ENCODE results near the gene IDH2. TPM values are rescaled to one million over a fixed set of nuclear protein-coding genes. Genes with fewer than 3 reads are reported as not detected.

Gene IDH2
- polyA plus RNA-seq, 4 donors: 26.8 to 285 (median 95.8) TPM

DNA sequence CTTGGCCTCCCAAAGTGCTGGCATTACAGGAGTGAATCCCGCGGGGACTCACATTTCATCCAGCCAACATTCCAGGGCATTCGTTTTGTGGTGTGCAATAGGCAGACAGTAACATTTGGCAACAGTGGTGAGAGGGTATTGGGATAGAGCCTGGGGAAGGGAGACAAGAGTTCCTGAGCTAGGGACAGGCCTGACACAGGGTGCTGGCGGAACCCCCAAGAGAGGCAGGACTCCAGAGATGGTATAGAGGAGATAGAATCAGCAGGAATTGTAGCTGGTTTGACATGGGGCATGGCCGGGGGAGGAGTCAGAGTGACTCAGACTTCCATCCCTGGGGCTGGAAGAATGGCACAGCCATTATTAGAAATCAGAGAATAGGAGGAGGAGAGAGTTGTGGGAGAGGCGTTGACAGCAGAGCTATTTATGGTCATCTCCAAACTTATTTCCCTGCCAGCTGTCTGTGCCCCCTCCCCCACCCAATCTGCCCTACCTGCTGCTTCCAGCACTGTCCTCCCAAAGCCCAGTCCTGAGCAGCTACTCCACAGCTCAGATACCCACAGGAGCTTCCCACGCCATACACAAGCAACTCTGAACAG lies 4.4 kb upstream of the IDH2 start:
- no peak overlapping the region for H3K4me3 ChIP-seq (ENCODE audit: low read depth in 1 of 3, low read length in 3 of 3)
- no peaks in the 10 kb centered on the region for H3K36me3 ChIP-seq (ENCODE audit: control insufficient read depth in 3 of 3, insufficient read depth in 2 of 3, low read depth in 1 of 3, low read length in 3 of 3)
- WGBS, 3 donors: 56 to 66% (median 59%) methylated on average over 7 of the region's 7 CpGs
- peaks cover 0 to 11% (median 6%) of the 10 kb centered on the region in 3 donors for H3K4me1 ChIP-seq (ENCODE audit: control insufficient read depth in 3 of 3, insufficient read depth in 2 of 3, low read depth in 1 of 3, low read length in 2 of 3)
- FAIRE-seq (no peak), DNase-seq (peak in 1 of 2 donors; percentile 54)
- H3K27ac ChIP-seq (ENCODE audit: low read depth in 1 of 3, low read length in 2 of 3): no peak overlapping the region
- no peaks in the 10 kb centered on the region for H3K27me3 ChIP-seq (ENCODE audit: control insufficient read depth in 3 of 3, insufficient read depth in 3 of 3, low read length in 3 of 3)
- H3K9me3 ChIP-seq (ENCODE audit: control insufficient read depth in 2 of 2, insufficient read depth in 1 of 2, low read depth in 1 of 2, low read length in 1 of 2): no peaks in the 10 kb centered on the region

GRCh38 chr15:90105521-90105920 lies 3.3 kb upstream of the IDH2 start:
- H3K27me3 ChIP-seq (ENCODE audit: control insufficient read depth in 3 of 3, insufficient read depth in 3 of 3, low read length in 3 of 3): no peaks in the 10 kb centered on the region
- H3K27ac ChIP-seq (ENCODE audit: low read depth in 1 of 3, low read length in 2 of 3): no peak overlapping the region
- H3K9me3 ChIP-seq (ENCODE audit: control insufficient read depth in 2 of 2, insufficient read depth in 1 of 2, low read depth in 1 of 2, low read length in 1 of 2): no peaks in the 10 kb centered on the region
- no peak for FAIRE-seq
- H3K36me3 ChIP-seq (ENCODE audit: control insufficient read depth in 3 of 3, insufficient read depth in 2 of 3, low read depth in 1 of 3, low read length in 3 of 3): peaks cover 0 to 2% (median 0%) of the 10 kb centered on the region in 3 donors
- H3K4me1 ChIP-seq (ENCODE audit: control insufficient read depth in 3 of 3, insufficient read depth in 2 of 3, low read depth in 1 of 3, low read length in 2 of 3): peaks cover under 1 to 22% (median 12%) of the 10 kb centered on the region in 3 donors
- DNase-seq: no peak
- no peak overlapping the region for H3K4me3 ChIP-seq (ENCODE audit: low read depth in 1 of 3, low read length in 3 of 3)
- WGBS, 3 donors: 86 to 92% (median 87%) methylated on average over 7 of the region's 7 CpGs

- no peaks in the 10 kb centered on the region for H3K27me3 ChIP-seq (ENCODE audit: control insufficient read depth in 3 of 3, insufficient read depth in 3 of 3, low read length in 3 of 3)
- H3K9me3 ChIP-seq (ENCODE audit: control insufficient read depth in 2 of 2, insufficient read depth in 1 of 2, low read depth in 1 of 2, low read length in 1 of 2): no peaks in the 10 kb centered on the region
- H3K4me1 ChIP-seq (ENCODE audit: control insufficient read depth in 3 of 3, insufficient read depth in 2 of 3, low read depth in 1 of 3, low read length in 2 of 3): peaks cover 2 to 27% (median 16%) of the 10 kb centered on the region in 3 donors
- peaks cover 0 to 7% (median 0%) of the 10 kb centered on the region in 3 donors for H3K36me3 ChIP-seq (ENCODE audit: control insufficient read depth in 3 of 3, insufficient read depth in 2 of 3, low read depth in 1 of 3, low read length in 3 of 3)
- DNase-seq (no peak), FAIRE-seq (no peak)
- no peak overlapping the region for H3K4me3 ChIP-seq (ENCODE audit: low read depth in 1 of 3, low read length in 3 of 3)
- 23 to 62% (median 56%) methylated on average over 4 of the region's 4 CpGs for WGBS, 3 donors
- H3K27ac ChIP-seq (ENCODE audit: low read depth in 1 of 3, low read length in 2 of 3): peak overlapping the region in 1 of 3 donors; percentile 27
These were observed 2.3 kb upstream of the IDH2 start for GRCh38 chr15:90104551-90104950.

DNA sequence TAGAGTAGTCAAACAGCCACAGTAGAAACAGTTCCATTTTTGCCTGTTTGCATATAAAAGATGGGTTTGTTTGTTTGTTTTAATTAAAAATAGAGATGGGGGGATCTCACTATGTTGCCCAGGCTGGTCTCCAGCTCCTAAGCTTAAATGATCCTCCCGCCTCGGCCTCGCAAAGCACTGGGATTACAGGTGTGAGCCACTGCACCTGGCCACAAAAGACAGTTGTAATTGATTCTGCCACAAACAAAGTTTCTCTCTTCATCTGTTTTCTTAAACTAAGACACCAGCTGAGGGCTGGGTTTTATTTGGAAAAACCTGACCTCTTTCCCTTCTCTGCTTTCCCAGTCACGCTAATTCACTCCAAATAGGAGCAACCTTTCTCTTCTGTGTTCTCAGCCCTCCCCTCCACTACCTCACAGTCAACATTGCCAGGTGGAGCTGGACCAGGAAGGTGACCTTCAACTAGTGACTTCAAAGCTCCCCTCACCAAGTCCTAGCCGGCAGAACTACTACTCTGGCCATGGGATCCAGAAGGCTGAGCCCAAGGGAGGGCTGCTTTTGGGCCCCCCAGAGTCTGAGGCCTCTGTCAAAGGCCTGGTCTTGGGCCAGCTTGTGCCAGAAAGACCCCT lies 1.5 kb upstream of the IDH2 start:
- peaks cover 2 to 27% (median 17%) of the 10 kb centered on the region in 3 donors for H3K4me1 ChIP-seq (ENCODE audit: control insufficient read depth in 3 of 3, insufficient read depth in 2 of 3, low read depth in 1 of 3, low read length in 2 of 3)
- no peak for FAIRE-seq
- no peak overlapping the region for H3K4me3 ChIP-seq (ENCODE audit: low read depth in 1 of 3, low read length in 3 of 3)

DNA sequence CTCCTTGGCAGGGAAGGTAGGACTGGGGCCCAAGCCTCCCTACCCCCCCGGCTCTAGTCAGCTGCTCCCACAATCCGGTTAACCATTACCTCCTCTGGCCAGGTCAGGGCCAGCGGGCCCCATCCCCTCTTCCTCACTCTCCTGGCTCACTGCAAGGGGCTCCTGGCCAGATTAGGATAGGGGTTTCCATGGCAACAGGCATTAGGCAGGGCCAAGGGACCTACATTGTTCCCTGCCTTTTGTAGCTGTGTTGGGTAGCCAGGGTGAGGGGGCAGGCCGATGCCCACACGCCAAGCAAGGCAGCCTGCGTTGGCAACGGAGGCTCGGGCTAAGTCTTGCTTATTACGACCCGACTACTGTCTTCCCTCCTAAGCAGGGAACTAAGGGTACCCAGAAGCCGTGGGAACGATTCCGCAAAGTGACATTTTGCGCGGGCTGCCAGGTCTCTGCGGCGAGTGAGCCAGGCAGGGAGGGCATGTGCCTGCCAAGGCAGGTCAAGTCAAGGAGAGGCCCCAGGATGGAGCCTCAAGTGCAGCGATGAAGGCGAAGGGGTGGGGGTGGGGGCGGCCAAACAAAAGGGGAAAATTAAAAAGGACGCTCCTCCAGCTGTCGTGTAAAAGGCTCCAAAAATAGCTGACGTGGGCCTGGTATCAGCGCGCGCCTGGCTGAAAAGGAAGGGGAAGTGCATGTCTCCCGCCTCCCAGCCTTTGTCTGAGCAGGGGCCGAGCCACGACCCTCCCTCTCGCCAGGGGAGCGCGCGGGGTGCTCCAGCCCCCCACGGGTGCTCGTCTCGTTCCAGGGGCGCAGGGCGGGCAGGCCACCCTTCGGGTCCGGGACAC lies 919 bp downstream of the IDH2 start:
- Histone ChIP-seq H3K4me1 (ENCODE audit: control insufficient read depth in 3 of 3, insufficient read depth in 2 of 3, low read depth in 1 of 3, low read length in 2 of 3) (peaks cover 6 to 33% (median 19%) of the 10 kb centered on the region in 3 donors), H3K36me3 (ENCODE audit: control insufficient read depth in 3 of 3, insufficient read depth in 2 of 3, low read depth in 1 of 3, low read length in 3 of 3) (peaks cover 0 to 10% (median 0%) of the 10 kb centered on the region in 3 donors), H3K9me3 (ENCODE audit: control insufficient read depth in 2 of 2, insufficient read depth in 1 of 2, low read depth in 1 of 2, low read length in 1 of 2) (no peaks in the 10 kb centered on the region), H3K27me3 (ENCODE audit: control insufficient read depth in 3 of 3, insufficient read depth in 3 of 3, low read length in 3 of 3) (no peaks in the 10 kb centered on the region), H3K27ac (ENCODE audit: low read depth in 1 of 3, low read length in 2 of 3) (peak overlapping the region; percentile 76 to 95 (median 93)), H3K4me3 (ENCODE audit: low read depth in 1 of 3, low read length in 3 of 3) (peak overlapping the region; percentile 72 to 94 (median 82))
- FAIRE-seq (no peak), DNase-seq (peak in 1 of 2 donors; percentile 56)
- 1 to 6% (median 3%) methylated on average over 36 to 40 of the region's 40 CpGs for WGBS, 3 donors

More for the DNA sequence above, 1.5 kb upstream of the IDH2 start:
- no peaks in the 10 kb centered on the region for H3K9me3 ChIP-seq (ENCODE audit: control insufficient read depth in 2 of 2, insufficient read depth in 1 of 2, low read depth in 1 of 2, low read length in 1 of 2)
- peaks cover 0 to 10% (median 0%) of the 10 kb centered on the region in 3 donors for H3K36me3 ChIP-seq (ENCODE audit: control insufficient read depth in 3 of 3, insufficient read depth in 2 of 3, low read depth in 1 of 3, low read length in 3 of 3)
- H3K27me3 ChIP-seq (ENCODE audit: control insufficient read depth in 3 of 3, insufficient read depth in 3 of 3, low read length in 3 of 3): no peaks in the 10 kb centered on the region
- H3K27ac ChIP-seq (ENCODE audit: low read depth in 1 of 3, low read length in 2 of 3): peak overlapping the region in 1 of 3 donors; percentile 27
- DNase-seq: peak; percentile 33 to 50
- WGBS, 3 donors: 41 to 72% (median 62%) methylated on average over 5 of the region's 5 CpGs

GRCh38 chr15:90099868-90100831 lies 2.1 kb downstream of the IDH2 start:
- DNase-seq: peak; percentile 32 to 77
- H3K36me3 ChIP-seq (ENCODE audit: control insufficient read depth in 3 of 3, insufficient read depth in 2 of 3, low read depth in 1 of 3, low read length in 3 of 3): peaks cover 0 to 14% (median 0%) of the 10 kb centered on the region in 3 donors
- WGBS, 3 donors: 17 to 52% (median 22%) methylated on average over 11 of the region's 11 CpGs
- no peak overlapping the region for H3K4me3 ChIP-seq (ENCODE audit: low read depth in 1 of 3, low read length in 3 of 3)
- H3K27ac ChIP-seq (ENCODE audit: low read depth in 1 of 3, low read length in 2 of 3): peak overlapping the region in 2 of 3 donors; percentile 72 to 95
- peaks cover 6 to 37% (median 20%) of the 10 kb centered on the region in 3 donors for H3K4me1 ChIP-seq (ENCODE audit: control insufficient read depth in 3 of 3, insufficient read depth in 2 of 3, low read depth in 1 of 3, low read length in 2 of 3)
- no peak for FAIRE-seq
- no peaks in the 10 kb centered on the region for H3K9me3 ChIP-seq (ENCODE audit: control insufficient read depth in 2 of 2, insufficient read depth in 1 of 2, low read depth in 1 of 2, low read length in 1 of 2)
- no peaks in the 10 kb centered on the region for H3K27me3 ChIP-seq (ENCODE audit: control insufficient read depth in 3 of 3, insufficient read depth in 3 of 3, low read length in 3 of 3)

DNA sequence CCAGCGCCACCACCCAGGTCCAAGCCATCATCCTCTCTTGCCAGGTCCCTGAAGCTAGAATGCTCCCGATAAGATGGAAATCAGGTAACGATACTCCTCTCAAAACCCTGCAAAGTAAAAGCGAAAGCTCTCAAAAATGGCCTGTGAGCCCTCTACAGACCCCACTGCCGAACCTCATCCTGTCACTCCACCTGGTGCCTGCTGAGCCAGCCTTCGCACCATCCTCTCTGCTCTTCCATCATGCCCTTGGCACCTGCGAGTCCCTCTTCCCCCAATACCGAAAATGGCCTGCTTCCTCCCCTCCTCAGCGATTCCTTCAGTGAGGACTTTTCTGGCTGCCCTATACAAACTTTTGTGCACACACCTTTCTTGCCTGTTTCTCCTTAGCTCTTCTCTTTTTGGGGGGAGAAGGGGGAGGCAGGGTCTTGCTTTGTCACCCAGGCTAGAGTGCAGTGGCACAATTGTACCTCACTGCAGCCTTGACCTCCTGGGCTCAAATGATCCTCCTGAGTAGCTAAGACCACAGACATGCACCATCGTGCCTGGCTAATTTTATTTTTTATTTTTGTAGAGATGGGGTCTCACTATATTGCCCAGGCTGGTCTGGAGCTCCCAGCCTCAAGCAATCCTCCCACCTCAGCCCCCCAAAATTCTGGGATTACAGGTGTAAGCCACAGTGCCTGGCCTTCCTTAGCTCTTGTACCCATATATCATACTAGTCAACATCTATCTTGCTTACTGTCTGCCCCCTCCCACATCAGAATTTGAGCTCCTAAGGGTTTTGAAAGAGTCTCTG lies 3.0 kb downstream of the IDH2 start:
- Histone ChIP-seq H3K27ac (ENCODE audit: low read depth in 1 of 3, low read length in 2 of 3) (peak overlapping the region in 2 of 3 donors; percentile 57 to 95), H3K27me3 (ENCODE audit: control insufficient read depth in 3 of 3, insufficient read depth in 3 of 3, low read length in 3 of 3) (no peaks in the 10 kb centered on the region), H3K4me1 (ENCODE audit: control insufficient read depth in 3 of 3, insufficient read depth in 2 of 3, low read depth in 1 of 3, low read length in 2 of 3) (peaks cover 6 to 41% (median 22%) of the 10 kb centered on the region in 3 donors), H3K36me3 (ENCODE audit: control insufficient read depth in 3 of 3, insufficient read depth in 2 of 3, low read depth in 1 of 3, low read length in 3 of 3) (peaks cover 0 to 17% (median 0%) of the 10 kb centered on the region in 3 donors), H3K4me3 (ENCODE audit: low read depth in 1 of 3, low read length in 3 of 3) (no peak overlapping the region), H3K9me3 (ENCODE audit: control insufficient read depth in 2 of 2, insufficient read depth in 1 of 2, low read depth in 1 of 2, low read length in 1 of 2) (no peaks in the 10 kb centered on the region)
- 58 to 70% (median 62%) methylated on average over 10 of the region's 10 CpGs for WGBS, 3 donors
- peak in 1 of 2 donors; percentile 40 for DNase-seq
- no peak for FAIRE-seq

Data from small intestine (tissue), 7 donors.